HepG2 (cell line): Measurements from ENCODE around the gene AMIGO1. TPM values are rescaled to one million over a fixed set of nuclear protein-coding genes. Genes with fewer than 3 reads are reported as not detected.
A peak's percentile ranks its signal among the peaks of the same experiment; 100 is the strongest.

Source experiments
- DPF2 ChIP-seq: sonication (generic); formaldehyde crosslinking; IDR thresholded peaks from 2 replicates; pipeline ENCODE4 v1.4.0; 2020; ENCODE audit warnings: mild to moderate bottlenecking, low read depth, missing genetic modification reagents, borderline replicate concordance
- SMYD3 ChIP-seq: sonication (generic); formaldehyde crosslinking; IDR thresholded peaks from 2 replicates; pipeline ENCODE4 v1.8.1; 2023; ENCODE audit warnings: mild to moderate bottlenecking, missing genetic modification reagents
- SP1 ChIP-seq, 2 experiments: fragments of 450-650 bp in 1 of 2; sonication (generic) in 1 of 2; formaldehyde crosslinking in 1 of 2; IDR thresholded peaks; 2 replicates each; pipeline versions ENCODE4 v1.4.0 to v1.6.1; 2016 to 2020; ENCODE audit warnings: missing genetic modification reagents in 1 of 2
- ZNF432 ChIP-seq: sonication (generic); formaldehyde crosslinking; IDR thresholded peaks from 2 replicates; pipeline ENCODE4 v1.5.0; 2020; ENCODE audit warnings: missing genetic modification reagents, mild to moderate bottlenecking, borderline replicate concordance
- ZNF720 ChIP-seq: sonication (generic); formaldehyde crosslinking; IDR thresholded peaks from 2 replicates; pipeline ENCODE4 v1.4.0; 2020; ENCODE audit warnings: missing genetic modification reagents
- polyA plus RNA-seq, 8 experiments: library from polyadenylated mRNA; depleted of rRNA in 3 of 8; stranded (reverse) in 7 of 8; unstranded in 1 of 8; fragments of >200 nt; fragmentation: Illumina TruSeq in 4 of 8; extraction: Trizol in 4 of 8; gene quantifications; 2 replicates each; pipeline versions ENCODE4 v1.2.1 to v1.2.3, GENCODE V29; 2011 to 2016; ENCODE audit warnings: low read depth in 4 of 8, missing spikeins in 1 of 8, mixed read lengths in 1 of 8; ENCODE audit not compliant: insufficient read depth in 1 of 8
- total RNA-seq, 5 experiments: library from RNA; depleted of rRNA; stranded (reverse); fragments of >200 nt; fragmentation: Illumina TruSeq; extraction: Trizol; gene quantifications; 2 replicates each; pipeline ENCODE4 v1.2.3, GENCODE V29; 2016; ENCODE audit warnings: low read depth in 1 of 5
- TF ChIP-seq, protein P1 (sequence below): IDR thresholded peaks from 2 replicates; pipeline ENCODE4 v1.6.1; 2016; ENCODE audit warnings: mild to moderate bottlenecking, missing biosample characterization, missing genetic modification reagents
- TF ChIP-seq, protein P2 (sequence below): sonication (generic); formaldehyde crosslinking; IDR thresholded peaks from 2 replicates; pipeline ENCODE4 v1.5.0; 2020; ENCODE audit warnings: mild to moderate bottlenecking, low read depth, missing genetic modification reagents, borderline replicate concordance
- TF ChIP-seq, protein P3 (sequence below): sonication (generic); formaldehyde crosslinking; conservative IDR thresholded peaks from 2 replicates; pipeline ENCODE4 v1.4.0; 2020; ENCODE audit warnings: missing genetic modification reagents
- TF ChIP-seq, protein P4 (sequence below), 2 experiments: fragments of 450-650 bp in 1 of 2; sonication (generic) in 1 of 2; formaldehyde crosslinking in 1 of 2; IDR thresholded peaks; 2 replicates each; pipeline versions ENCODE4 v1.6.1 to v1.8.0; 2016 to 2022; ENCODE audit warnings: antibody characterized with exemption in 1 of 2, mild to moderate bottlenecking in 1 of 2, missing genetic modification reagents in 1 of 2

The AMIGO1 gene
- total and polyA plus RNA-seq, 2 of the 13 experiments (the other 11 are each of a cell fraction or from before 2014, with no cell fraction given), result 0.40 to 1.3 TPM

- TF ChIP-seq SMYD3 (CRISPR knock-in tag) (no peak), DPF2 (CRISPR knock-in tag) (0 out of 2 replicates have a peak, but pooled peaks have one; percentile 16), ZNF432 (CRISPR knock-in tag) (no peak), ZNF720 (CRISPR knock-in tag) (no peak), SP1 (IDR thresholded peaks at IDR 0.05) (no peak), SP1 (CRISPR knock-in tag; IDR thresholded peaks at IDR 0.05) (peak; percentile 65; the same call in 1 of the 2 replicates)
- TF ChIP-seq, protein P1, sequence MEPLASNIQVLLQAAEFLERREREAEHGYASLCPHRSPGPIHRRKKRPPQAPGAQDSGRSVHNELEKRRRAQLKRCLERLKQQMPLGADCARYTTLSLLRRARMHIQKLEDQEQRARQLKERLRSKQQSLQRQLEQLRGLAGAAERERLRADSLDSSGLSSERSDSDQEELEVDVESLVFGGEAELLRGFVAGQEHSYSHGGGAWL, result peak; percentile 81
- TF ChIP-seq, protein P2, sequence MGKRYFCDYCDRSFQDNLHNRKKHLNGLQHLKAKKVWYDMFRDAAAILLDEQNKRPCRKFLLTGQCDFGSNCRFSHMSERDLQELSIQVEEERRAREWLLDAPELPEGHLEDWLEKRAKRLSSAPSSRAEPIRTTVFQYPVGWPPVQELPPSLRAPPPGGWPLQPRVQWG (CRISPR knock-in tag), result no peak
- TF ChIP-seq, protein P3, sequence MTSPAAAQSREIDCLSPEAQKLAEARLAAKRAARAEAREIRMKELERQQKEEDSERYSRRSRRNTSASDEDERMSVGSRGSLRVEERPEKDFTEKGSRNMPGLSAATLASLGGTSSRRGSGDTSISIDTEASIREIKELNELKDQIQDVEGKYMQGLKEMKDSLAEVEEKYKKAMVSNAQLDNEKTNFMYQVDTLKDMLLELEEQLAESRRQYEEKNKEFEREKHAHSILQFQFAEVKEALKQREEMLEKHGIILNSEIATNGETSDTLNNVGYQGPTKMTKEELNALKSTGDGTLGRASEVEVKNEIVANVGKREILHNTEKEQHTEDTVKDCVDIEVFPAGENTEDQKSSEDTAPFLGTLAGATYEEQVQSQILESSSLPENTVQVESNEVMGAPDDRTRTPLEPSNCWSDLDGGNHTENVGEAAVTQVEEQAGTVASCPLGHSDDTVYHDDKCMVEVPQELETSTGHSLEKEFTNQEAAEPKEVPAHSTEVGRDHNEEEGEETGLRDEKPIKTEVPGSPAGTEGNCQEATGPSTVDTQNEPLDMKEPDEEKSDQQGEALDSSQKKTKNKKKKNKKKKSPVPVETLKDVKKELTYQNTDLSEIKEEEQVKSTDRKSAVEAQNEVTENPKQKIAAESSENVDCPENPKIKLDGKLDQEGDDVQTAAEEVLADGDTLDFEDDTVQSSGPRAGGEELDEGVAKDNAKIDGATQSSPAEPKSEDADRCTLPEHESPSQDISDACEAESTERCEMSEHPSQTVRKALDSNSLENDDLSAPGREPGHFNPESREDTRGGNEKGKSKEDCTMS, result no peak
- TF ChIP-seq, protein P4, sequence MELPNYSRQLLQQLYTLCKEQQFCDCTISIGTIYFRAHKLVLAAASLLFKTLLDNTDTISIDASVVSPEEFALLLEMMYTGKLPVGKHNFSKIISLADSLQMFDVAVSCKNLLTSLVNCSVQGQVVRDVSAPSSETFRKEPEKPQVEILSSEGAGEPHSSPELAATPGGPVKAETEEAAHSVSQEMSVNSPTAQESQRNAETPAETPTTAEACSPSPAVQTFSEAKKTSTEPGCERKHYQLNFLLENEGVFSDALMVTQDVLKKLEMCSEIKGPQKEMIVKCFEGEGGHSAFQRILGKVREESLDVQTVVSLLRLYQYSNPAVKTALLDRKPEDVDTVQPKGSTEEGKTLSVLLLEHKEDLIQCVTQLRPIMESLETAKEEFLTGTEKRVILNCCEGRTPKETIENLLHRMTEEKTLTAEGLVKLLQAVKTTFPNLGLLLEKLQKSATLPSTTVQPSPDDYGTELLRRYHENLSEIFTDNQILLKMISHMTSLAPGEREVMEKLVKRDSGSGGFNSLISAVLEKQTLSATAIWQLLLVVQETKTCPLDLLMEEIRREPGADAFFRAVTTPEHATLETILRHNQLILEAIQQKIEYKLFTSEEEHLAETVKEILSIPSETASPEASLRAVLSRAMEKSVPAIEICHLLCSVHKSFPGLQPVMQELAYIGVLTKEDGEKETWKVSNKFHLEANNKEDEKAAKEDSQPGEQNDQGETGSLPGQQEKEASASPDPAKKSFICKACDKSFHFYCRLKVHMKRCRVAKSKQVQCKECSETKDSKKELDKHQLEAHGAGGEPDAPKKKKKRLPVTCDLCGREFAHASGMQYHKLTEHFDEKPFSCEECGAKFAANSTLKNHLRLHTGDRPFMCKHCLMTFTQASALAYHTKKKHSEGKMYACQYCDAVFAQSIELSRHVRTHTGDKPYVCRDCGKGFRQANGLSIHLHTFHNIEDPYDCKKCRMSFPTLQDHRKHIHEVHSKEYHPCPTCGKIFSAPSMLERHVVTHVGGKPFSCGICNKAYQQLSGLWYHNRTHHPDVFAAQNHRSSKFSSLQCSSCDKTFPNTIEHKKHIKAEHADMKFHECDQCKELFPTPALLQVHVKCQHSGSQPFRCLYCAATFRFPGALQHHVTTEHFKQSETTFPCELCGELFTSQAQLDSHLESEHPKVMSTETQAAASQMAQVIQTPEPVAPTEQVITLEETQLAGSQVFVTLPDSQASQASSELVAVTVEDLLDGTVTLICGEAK (IDR thresholded peaks at IDR 0.05), result no peak
- TF ChIP-seq, protein P4 (CRISPR knock-in tag; IDR thresholded peaks at IDR 0.05), result peak; percentile 51; the same call in 1 of the 2 replicates
Measured at GRCh38 chr1:109483672-109484518, 25.6 kb downstream of the AMIGO1 start, which contains the start of gene ATXN7L2 (continued).
